Activated T-cell treated with anti-CD3 and anti-CD28 coated beads, Interleukin-2, amount 50 U/mL, for 24 hours (primary cell): ENCODE data around the gene NDUFS2.
A peak's percentile ranks its signal among the peaks of the same experiment; 100 is the strongest.

Experiments used
- DNase-seq: peaks from one replicate; pipeline ENCODE4 v3.0.0-alpha.2; 2020
- H3K27ac Mint-ChIP-seq: 2 replicates; pipeline ENCODE4 v1.8.0; 2020; ENCODE audit warnings: mild to moderate bottlenecking, mixed read lengths
- H3K27me3 Mint-ChIP-seq: 2 replicates; pipeline ENCODE4 v1.8.0; 2020; ENCODE audit warnings: mixed read lengths
- H3K36me3 Mint-ChIP-seq: 2 replicates; pipeline ENCODE4 v1.8.0; 2020; ENCODE audit warnings: low read depth, mixed read lengths
- H3K4me1 Mint-ChIP-seq: 2 replicates; pipeline ENCODE4 v1.8.0; 2020; ENCODE audit warnings: low read depth, mixed read lengths
- H3K4me3 Mint-ChIP-seq: 2 replicates; pipeline ENCODE4 v1.8.0; 2020; ENCODE audit warnings: mild to moderate bottlenecking, moderate library complexity, mixed read lengths
- H3K9me3 Mint-ChIP-seq: 2 replicates; pipeline ENCODE4 v1.8.0; 2020; ENCODE audit warnings: mixed read lengths

Gene NDUFS2

DNA sequence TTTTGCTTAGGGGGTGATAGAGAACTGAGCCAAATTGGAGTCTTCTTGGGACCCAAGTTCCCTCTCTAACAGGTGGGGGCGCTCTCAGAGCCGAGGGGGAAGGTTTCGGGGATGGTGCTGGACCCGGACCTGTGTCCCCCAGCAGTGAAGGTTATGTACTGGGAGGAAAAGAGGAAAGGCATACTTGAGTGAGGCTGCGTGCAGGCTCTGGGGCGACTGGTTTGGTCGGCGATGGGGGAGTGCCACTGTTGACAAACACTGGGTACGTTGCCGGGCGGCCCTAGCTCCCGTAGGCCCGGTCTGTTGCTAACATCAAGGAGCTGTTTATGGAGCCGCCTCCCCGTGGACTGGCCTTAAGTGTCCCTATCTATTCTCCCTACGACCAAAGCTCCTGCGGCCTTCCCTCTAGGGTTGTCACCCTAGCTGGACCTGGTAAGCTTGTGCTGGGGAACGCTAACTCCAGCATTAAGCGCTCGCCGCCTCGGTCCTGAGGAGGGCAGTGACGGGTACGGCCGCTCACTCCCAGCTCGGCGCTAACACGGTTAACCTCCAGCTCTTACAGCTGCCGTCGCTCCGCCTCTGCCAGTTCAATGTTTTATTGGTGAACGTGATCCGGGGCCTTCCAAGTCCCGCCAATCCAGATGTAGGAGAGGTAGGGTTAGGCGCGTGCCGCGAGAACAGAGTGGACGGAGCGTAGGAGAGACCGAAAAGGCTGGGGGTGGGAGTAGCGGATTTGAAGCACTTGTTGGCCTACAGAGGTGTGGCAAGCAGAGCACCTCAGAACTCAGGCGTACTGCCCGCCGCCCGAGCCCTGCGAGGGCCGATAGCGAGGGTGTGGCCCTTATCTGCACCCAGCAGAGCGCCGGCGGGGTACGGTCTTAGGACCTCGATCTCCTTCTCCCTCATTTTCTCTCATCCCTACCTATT is 36.2 kb upstream of the NDUFS2 start, which contains the start of gene PPOX:
PPOX (plus strand) TSS at position 685 of the 927 bp plus-strand sequence. CDS start 422 bp downstream, outside the sequence.
- Mint-ChIP-seq H3K27me3 (no peaks in the 10 kb centered on the region), H3K4me3 (peak within 1 kb of the TSS; percentile 88), H3K27ac (peak within 1 kb of the TSS; percentile 97), H3K36me3 (peaks cover 80% of the 10 kb centered on the region), H3K9me3 (no peaks in the 10 kb centered on the region), H3K4me1 (peaks cover 60% of the 10 kb centered on the region)
- peak; percentile 90 for DNase-seq

DNA sequence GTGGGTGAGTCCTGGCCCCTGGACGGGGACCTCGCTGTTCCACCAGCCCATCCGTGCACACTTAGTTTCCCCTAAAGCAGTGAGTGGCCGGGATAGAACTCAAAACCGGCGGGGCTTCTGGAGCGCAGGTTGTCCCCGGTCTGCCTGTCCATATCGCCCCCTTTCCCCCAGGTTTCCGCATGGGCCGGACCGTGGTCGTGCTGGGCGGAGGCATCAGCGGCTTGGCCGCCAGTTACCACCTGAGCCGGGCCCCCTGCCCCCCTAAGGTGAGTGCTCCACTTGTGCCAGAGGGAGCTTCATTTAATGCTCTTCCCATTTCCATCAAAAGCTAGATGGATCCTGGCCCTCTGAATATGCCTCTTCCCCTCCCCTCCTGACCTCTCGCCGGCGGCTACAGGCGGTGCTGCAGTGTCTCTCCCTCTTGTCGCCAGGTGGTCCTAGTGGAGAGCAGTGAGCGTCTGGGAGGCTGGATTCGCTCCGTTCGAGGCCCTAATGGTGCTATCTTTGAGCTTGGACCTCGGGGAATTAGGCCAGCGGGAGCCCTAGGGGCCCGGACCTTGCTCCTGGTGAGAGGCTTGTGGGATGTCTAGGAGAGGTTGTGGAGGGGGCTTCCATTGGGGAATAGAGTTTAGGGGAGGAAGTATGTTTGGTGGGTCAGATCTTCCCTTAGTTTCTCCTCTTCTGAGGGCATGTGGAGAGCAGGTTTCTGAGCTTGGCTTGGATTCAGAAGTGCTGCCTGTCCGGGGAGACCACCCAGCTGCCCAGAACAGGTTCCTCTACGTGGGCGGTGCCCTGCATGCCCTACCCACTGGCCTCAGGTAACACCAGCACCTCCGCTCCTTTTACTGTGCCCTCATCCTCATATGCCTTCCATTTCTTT is 35.3 kb upstream of the NDUFS2 start:
- peaks cover 51% of the 10 kb centered on the region for H3K4me1 Mint-ChIP-seq
- no peak for DNase-seq
- peaks cover 80% of the 10 kb centered on the region for H3K36me3 Mint-ChIP-seq
- no peaks in the 10 kb centered on the region for H3K27me3 Mint-ChIP-seq
- H3K27ac Mint-ChIP-seq, result peak overlapping the region; percentile 97
- H3K4me3 Mint-ChIP-seq, result peak overlapping the region; percentile 88
- H3K9me3 Mint-ChIP-seq, result no peaks in the 10 kb centered on the region

DNA sequence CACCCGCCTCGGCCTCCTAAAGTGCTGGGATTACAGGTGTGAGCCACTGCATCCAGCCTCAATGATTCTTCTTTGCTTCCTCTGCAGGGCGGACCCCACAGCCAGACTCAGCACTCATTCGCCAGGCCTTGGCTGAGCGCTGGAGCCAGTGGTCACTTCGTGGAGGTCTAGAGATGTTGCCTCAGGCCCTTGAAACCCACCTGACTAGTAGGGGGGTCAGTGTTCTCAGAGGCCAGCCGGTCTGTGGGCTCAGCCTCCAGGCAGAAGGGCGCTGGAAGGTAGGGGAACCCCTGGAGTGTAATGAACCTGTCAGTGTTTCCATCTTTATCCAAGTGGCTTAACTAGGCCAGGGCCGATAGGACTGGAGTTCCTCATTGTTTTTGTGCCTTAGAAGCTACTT is 33.3 kb upstream of the NDUFS2 start:
- DNase-seq, result no peak
- Mint-ChIP-seq H3K27ac (peak overlapping the region; percentile 57), H3K36me3 (peaks cover 80% of the 10 kb centered on the region), H3K27me3 (no peaks in the 10 kb centered on the region), H3K4me1 (peaks cover 49% of the 10 kb centered on the region), H3K4me3 (peak overlapping the region; percentile 12), H3K9me3 (no peaks in the 10 kb centered on the region)

DNA sequence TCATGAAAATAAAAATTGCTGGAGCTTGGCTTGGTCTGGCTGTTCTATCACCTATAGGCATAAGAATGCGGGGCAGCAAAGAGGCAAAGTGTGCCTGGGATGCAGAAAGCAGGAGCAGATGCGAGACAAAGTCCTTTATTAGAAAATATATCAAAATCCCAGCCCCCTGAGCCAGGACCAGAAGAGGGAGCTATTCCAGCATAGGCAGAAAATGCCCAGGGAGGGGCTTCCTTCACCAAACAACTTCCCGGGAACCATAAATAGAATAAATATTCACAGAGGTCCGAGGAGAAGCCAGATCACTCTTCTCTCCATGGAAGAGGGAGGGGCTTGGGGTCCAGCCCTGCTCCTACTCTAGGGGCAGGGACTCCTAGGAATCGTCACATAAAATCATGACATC is 31.0 kb upstream of the NDUFS2 start:
- DNase-seq, result no peak
- peak overlapping the region; percentile 79 for H3K27ac Mint-ChIP-seq
- no peak overlapping the region for H3K4me3 Mint-ChIP-seq
- peaks cover 52% of the 10 kb centered on the region for H3K4me1 Mint-ChIP-seq
- H3K9me3 Mint-ChIP-seq, result no peaks in the 10 kb centered on the region
- H3K27me3 Mint-ChIP-seq, result no peaks in the 10 kb centered on the region
- peaks cover 88% of the 10 kb centered on the region for H3K36me3 Mint-ChIP-seq

DNA sequence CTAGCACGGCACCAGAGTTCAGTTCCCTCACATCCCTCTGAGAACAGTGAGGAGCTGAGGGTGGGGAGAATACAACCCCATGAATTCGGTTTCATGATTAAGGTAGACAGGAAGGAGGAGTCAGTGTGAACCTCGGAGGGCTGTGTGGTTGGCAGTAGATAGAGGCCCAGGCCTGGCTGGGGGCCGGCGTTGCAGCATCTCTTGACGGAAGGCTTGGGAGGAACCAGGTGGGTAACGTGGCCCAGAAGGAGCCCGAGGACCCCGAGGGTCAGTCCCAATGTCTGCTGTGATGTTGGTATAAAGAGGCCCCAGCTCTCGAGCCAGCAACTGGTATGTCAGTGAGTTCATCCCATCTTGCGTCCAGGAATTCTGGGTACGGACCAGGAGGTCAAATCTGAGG is 30.5 kb upstream of the NDUFS2 start:
- Mint-ChIP-seq H3K4me3 (no peak overlapping the region), H3K27ac (peak overlapping the region; percentile 82), H3K9me3 (no peaks in the 10 kb centered on the region), H3K4me1 (peaks cover 57% of the 10 kb centered on the region), H3K36me3 (peaks cover 89% of the 10 kb centered on the region), H3K27me3 (no peaks in the 10 kb centered on the region)
- DNase-seq, result no peak

DNA sequence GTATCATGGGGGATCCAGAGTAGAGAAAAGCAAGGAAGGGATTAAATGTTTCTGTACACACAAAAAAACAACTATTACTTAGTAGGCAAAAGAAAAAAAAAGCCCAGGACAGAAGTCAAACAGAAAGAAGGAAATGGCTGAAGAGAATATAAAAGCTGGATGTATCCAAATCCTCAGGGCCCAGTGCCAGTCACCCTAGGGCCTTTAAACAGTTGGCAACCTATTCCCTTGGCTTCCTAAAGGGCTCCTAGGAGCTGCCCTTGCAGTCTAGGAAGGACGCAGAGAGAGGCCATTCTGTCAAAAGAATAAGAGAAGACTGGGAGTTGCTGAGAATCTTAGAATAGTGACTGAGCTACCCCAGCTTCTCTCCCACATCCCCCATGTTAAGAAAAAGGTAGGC is 29.8 kb upstream of the NDUFS2 start:
- H3K4me3 Mint-ChIP-seq, result no peak overlapping the region
- H3K27ac Mint-ChIP-seq, result peak overlapping the region; percentile 82
- H3K9me3 Mint-ChIP-seq, result no peaks in the 10 kb centered on the region
- DNase-seq, result no peak
- peaks cover 51% of the 10 kb centered on the region for H3K4me1 Mint-ChIP-seq
- H3K36me3 Mint-ChIP-seq, result peaks cover 92% of the 10 kb centered on the region
- no peaks in the 10 kb centered on the region for H3K27me3 Mint-ChIP-seq

DNA sequence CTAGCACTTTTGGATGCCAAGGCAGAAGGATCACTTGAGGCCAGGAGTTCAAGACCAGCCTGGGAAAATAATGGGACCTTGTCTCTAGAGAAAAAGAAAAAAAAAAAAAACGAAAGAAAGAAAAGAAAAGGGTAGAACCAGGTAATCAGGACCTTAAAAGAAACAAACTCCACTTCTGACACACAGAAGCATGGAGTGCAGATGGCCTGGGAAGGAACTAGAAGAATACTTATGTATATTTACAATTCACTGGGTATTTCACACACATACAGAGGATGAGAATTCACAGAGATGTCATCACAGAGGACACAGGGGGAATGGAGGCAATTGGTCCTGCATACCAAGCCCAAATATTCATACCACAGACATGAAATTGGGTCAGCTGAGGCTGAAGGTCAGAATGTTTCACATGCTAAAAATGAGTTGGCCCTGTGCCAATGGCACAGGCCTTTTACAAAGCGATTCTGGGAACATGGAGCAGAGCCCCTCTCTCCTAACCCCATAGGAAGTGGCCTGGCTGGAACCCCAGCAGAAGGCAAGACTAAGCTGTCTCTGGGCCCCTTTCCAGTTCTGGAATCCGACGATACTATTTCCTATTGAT is 29.3 kb upstream of the NDUFS2 start:
- Mint-ChIP-seq H3K27ac (peak overlapping the region; percentile 71), H3K9me3 (no peaks in the 10 kb centered on the region), H3K4me3 (no peak overlapping the region), H3K36me3 (peaks cover 90% of the 10 kb centered on the region), H3K27me3 (no peaks in the 10 kb centered on the region), H3K4me1 (peaks cover 52% of the 10 kb centered on the region)
- DNase-seq, result no peak

DNA sequence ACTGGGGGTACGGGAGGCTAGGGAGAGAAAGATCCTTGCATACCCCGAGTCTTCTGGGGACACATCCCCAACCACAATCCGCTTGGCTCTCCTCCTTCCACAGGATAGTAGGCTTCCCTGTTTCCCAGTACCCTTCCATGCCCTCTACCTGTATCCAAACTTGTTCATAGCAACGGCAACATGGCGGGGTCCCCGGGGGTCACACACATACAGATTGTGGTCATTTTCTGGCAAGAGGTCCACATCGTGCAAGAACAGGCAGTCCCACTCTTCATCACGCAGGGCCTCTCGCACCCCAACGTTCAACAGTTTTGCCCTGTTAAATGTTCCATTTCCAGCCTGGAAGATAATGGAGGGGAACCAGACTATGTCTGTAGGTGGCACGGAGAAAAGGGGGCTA is 28.5 kb upstream of the NDUFS2 start:
- peaks cover 84% of the 10 kb centered on the region for H3K36me3 Mint-ChIP-seq
- no peak overlapping the region for H3K4me3 Mint-ChIP-seq
- H3K9me3 Mint-ChIP-seq, result no peaks in the 10 kb centered on the region
- no peaks in the 10 kb centered on the region for H3K27me3 Mint-ChIP-seq
- peaks cover 52% of the 10 kb centered on the region for H3K4me1 Mint-ChIP-seq
- H3K27ac Mint-ChIP-seq, result peak overlapping the region; percentile 66
- DNase-seq, result no peak

DNA sequence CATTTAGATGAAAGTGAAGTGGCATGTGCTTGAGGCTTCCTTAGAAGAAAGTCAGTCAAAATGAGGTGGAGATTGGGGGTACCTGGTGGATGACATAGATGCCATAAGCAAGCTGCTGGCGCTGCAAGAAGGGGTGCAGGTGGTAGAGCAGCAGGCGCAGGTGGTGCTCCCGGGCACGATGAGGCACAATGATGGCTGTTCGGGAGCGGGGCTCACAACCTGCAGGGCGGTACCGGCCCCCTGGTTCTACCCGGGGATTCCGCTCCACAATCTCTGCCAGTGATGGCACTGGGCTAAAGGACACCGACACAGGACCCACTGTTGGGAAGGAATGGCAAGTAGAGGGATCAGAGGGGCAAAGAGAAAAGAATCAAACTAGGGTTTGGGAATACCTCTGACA is 27.3 kb upstream of the NDUFS2 start:
- H3K9me3 Mint-ChIP-seq, result no peaks in the 10 kb centered on the region
- H3K36me3 Mint-ChIP-seq, result peaks cover 72% of the 10 kb centered on the region
- no peaks in the 10 kb centered on the region for H3K27me3 Mint-ChIP-seq
- DNase-seq, result no peak
- peaks cover 52% of the 10 kb centered on the region for H3K4me1 Mint-ChIP-seq
- H3K27ac Mint-ChIP-seq, result peak overlapping the region; percentile 99
- H3K4me3 Mint-ChIP-seq, result no peak overlapping the region

DNA sequence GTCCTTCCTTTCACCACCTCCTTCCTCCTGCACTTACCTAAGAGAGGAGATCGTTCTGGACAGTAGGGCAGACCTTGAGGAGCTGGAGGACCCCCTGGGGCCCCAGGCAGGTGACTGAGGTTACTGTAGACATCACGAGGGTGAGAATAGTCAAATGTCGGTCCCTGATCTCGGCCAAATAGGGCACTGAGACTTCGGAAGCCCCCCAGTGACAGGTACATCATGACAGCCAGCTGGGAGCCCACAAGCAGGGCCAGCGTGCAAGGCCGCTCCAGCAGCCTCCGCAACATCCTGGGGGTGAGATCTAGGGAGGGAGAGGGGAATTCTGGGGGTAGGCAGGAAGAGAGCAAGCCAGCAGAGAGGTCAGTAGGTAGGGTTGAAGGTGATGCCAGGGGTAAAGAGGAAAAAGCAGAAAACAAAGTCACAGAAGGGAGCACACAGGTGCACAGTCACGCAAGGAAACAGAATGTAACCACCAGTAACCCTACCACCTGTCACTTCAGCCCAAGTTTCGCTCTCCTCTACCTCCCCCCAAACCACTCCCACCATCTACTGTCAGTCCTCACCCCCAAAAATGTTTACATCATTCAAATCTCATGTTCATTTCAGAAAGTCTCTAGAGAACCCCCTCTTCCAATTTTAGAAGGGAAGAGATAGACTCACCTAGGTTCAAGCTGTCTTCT is 26.3 kb upstream of the NDUFS2 start:
- Mint-ChIP-seq H3K36me3 (peaks cover 64% of the 10 kb centered on the region), H3K9me3 (no peaks in the 10 kb centered on the region), H3K27ac (peak overlapping the region; percentile 99), H3K27me3 (no peaks in the 10 kb centered on the region), H3K4me1 (peaks cover 60% of the 10 kb centered on the region), H3K4me3 (peak overlapping the region; percentile 94)
- DNase-seq, result no peak

DNA sequence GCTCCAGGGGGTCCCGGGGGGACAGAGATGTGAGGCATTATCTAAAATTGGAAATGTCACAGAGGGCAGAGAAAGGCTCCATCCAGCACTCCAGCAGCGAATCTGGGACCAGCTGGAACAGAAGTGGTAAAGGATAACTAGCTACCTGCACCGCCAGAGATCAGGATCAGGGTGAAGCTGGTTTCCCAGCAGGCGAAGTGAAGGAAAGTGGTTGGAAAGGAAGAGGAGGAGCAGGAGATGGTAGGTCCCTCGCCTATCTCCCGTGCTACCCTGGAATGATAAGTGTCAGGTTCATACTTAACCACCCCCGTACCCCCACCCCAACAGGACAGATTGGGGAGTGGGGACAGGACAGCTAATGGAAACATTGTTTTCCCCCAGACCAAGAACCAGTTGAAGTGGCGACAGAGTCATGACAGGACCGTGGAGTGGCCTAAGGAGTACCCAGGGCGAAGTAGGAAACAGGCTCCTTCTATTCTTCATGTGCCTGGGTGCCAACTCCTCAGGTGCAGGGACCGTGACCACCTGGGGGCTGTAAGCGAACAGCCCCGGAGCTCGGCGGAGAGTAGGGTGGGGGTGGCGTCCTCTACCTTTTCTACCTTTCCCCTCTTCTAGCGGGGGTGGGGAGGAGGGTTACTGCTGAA is 25.6 kb upstream of the NDUFS2 start:
- H3K4me1 Mint-ChIP-seq, result peaks cover 65% of the 10 kb centered on the region
- H3K9me3 Mint-ChIP-seq, result no peaks in the 10 kb centered on the region
- peaks cover 57% of the 10 kb centered on the region for H3K36me3 Mint-ChIP-seq
- no peak for DNase-seq
- H3K27ac Mint-ChIP-seq, result peak overlapping the region; percentile 99
- peak overlapping the region; percentile 94 for H3K4me3 Mint-ChIP-seq
- H3K27me3 Mint-ChIP-seq, result no peaks in the 10 kb centered on the region

DNA sequence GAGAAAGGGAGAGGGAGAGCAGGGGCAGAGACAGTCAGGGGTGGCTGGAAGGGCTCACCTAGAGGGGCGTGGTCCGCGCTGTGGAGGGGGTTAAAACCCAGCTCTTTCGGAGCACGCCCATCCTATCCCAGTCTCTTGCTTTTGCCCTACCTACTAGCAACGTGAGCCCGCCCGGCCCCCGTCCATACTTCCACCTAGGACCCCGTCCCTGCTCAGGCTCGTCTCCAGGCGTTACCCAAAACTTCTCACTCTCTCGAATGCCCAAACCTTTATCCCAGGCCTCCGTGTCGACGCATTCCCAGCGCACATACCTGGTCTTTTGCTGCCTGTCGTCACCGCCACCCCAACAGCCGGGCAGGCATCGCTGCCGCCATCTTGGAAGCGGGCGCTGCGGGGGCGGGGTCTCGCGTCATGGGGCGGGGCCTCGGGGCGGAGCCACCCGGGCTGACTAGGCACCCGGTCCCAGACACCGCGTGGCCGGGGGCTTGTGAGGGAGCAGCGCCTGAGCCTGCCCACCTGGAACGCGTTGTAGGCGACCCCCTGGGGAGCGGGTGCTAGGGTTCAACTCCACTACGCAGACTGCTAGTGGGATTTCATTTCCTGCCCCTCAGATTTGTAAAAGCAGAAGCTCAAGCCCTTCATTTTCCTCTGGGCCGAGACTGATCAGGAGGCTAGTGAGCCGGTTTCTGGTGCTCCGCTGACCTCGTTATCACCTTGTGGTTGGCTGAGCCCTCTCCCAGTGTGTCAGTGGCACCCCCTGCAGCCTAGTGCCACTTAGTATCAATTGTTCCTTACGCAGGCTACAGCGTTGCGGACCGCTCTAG is 24.8 kb upstream of the NDUFS2 start, which contains the start of gene B4GALT3:
B4GALT3 (minus strand) TSS at position 396 of the 824 bp plus-strand sequence. CDS start 1,447 bp downstream, outside the sequence.
- Mint-ChIP-seq H3K4me1 (peaks cover 71% of the 10 kb centered on the region), H3K27ac (peak within 1 kb of the TSS; percentile 99), H3K9me3 (no peaks in the 10 kb centered on the region), H3K4me3 (peak within 1 kb of the TSS; percentile 94), H3K36me3 (peaks cover 53% of the 10 kb centered on the region), H3K27me3 (no peaks in the 10 kb centered on the region)
- peak; percentile 100 for DNase-seq

DNA sequence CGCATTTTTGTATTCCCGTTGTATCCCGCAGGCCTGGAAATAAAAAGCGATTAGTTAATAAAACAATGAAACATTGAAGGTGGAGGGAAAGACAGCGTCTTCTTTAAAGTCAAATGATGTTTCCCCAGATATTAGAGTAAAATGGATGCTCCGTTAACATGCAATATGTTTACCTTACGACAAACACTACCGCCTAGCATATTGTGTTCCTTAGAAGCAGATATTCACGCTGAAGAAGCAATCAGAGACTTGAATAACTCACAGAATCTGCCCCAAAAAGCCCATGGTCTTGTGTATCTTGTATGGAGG is 24.3 kb upstream of the NDUFS2 start:
- Mint-ChIP-seq H3K36me3 (peaks cover 47% of the 10 kb centered on the region), H3K27ac (peak overlapping the region; percentile 99), H3K4me1 (peaks cover 73% of the 10 kb centered on the region), H3K9me3 (no peaks in the 10 kb centered on the region), H3K4me3 (peak overlapping the region; percentile 94), H3K27me3 (no peaks in the 10 kb centered on the region)
- DNase-seq, result peak; percentile 48
